ENCODE data around the gene KCNIP4. TPM values are rescaled to one million over a fixed set of nuclear protein-coding genes. Genes with fewer than 3 reads are reported as not detected.
"Not testable (repeated sequence)": the region's sequence is repeated elsewhere in the genome, so short reads cannot be mapped to it uniquely, and the experiment has no call there.

Gene KCNIP4
- total RNA-seq, 1 experiment from 2014 or later, result not detected

GRCh38 chr4:20764366-20764992 lies 1184.1 kb downstream of the KCNIP4 start:
- Histone ChIP-seq H3K4me1 (replicated peaks) (no peaks in the 10 kb centered on the region), H3K9me3 (replicated peaks) (no peaks in the 10 kb centered on the region), H3K4me3 (no peak overlapping the region), H3K27me3 (replicated peaks) (no peaks in the 10 kb centered on the region), H3K27ac (no peak overlapping the region), H3K36me3 (no peaks in the 10 kb centered on the region)
- DNase-seq (ENCODE audit: low read depth in 1 of 2, low spot score in 2 of 2), result no peak

GRCh38 chr4:20761826-20762225 lies 1186.7 kb downstream of the KCNIP4 start:
- H3K4me3 ChIP-seq, result no peak overlapping the region
- no peak for DNase-seq (ENCODE audit: low read depth in 1 of 2, low spot score in 2 of 2)
- H3K9me3 ChIP-seq (replicated peaks), result no peaks in the 10 kb centered on the region
- no peaks in the 10 kb centered on the region for H3K4me1 ChIP-seq (replicated peaks)
- H3K27ac ChIP-seq, result no peak overlapping the region
- no peaks in the 10 kb centered on the region for H3K27me3 ChIP-seq (replicated peaks)
- no peaks in the 10 kb centered on the region for H3K36me3 ChIP-seq

- H3K4me3 ChIP-seq, result no peak overlapping the region
- H3K4me1 ChIP-seq (replicated peaks), result no peaks in the 10 kb centered on the region
- no peak overlapping the region for H3K27ac ChIP-seq
- H3K27me3 ChIP-seq (replicated peaks), result no peaks in the 10 kb centered on the region
- DNase-seq (ENCODE audit: low read depth in 1 of 2, low spot score in 2 of 2), result no peak
- no peaks in the 10 kb centered on the region for H3K36me3 ChIP-seq
- H3K9me3 ChIP-seq (replicated peaks), result no peaks in the 10 kb centered on the region
Measured at GRCh38 chr4:20761382-20761781, 1187.2 kb downstream of the KCNIP4 start.

GRCh38 chr4:20760053-20760452 lies 1188.5 kb downstream of the KCNIP4 start:
- no peaks in the 10 kb centered on the region for H3K9me3 ChIP-seq (replicated peaks)
- no peak for DNase-seq (ENCODE audit: low read depth in 1 of 2, low spot score in 2 of 2)
- H3K4me1 ChIP-seq (replicated peaks), result no peaks in the 10 kb centered on the region
- H3K27me3 ChIP-seq (replicated peaks), result no peaks in the 10 kb centered on the region
- H3K36me3 ChIP-seq, result no peaks in the 10 kb centered on the region
- no peak overlapping the region for H3K4me3 ChIP-seq
- no peak overlapping the region for H3K27ac ChIP-seq

GRCh38 chr4:20754036-20754435 lies 1194.5 kb downstream of the KCNIP4 start:
- Histone ChIP-seq H3K4me1 (replicated peaks) (no peaks in the 10 kb centered on the region), H3K27ac (no peak overlapping the region), H3K4me3 (no peak overlapping the region), H3K9me3 (replicated peaks) (no peaks in the 10 kb centered on the region), H3K27me3 (replicated peaks) (no peaks in the 10 kb centered on the region), H3K36me3 (no peaks in the 10 kb centered on the region)
- no peak for DNase-seq (ENCODE audit: low read depth in 1 of 2, low spot score in 2 of 2)

GRCh38 chr4:20752641-20753040 lies 1195.9 kb downstream of the KCNIP4 start:
- Histone ChIP-seq H3K4me3 (no peak overlapping the region), H3K4me1 (replicated peaks) (no peaks in the 10 kb centered on the region), H3K9me3 (replicated peaks) (no peaks in the 10 kb centered on the region), H3K27me3 (replicated peaks) (no peaks in the 10 kb centered on the region), H3K36me3 (no peaks in the 10 kb centered on the region), H3K27ac (no peak overlapping the region)
- DNase-seq (ENCODE audit: low read depth in 1 of 2, low spot score in 2 of 2), result no peak

GRCh38 chr4:20746000-20746399 lies 1202.6 kb downstream of the KCNIP4 start:
- not testable (repeated sequence) for H3K4me1 ChIP-seq (replicated peaks); DNase-seq (ENCODE audit: low read depth in 1 of 2, low spot score in 2 of 2); H3K9me3 ChIP-seq (replicated peaks); H3K27ac ChIP-seq; H3K4me3 ChIP-seq; H3K27me3 ChIP-seq (replicated peaks); H3K36me3 ChIP-seq

- no peak overlapping the region for H3K4me3 ChIP-seq
- H3K9me3 ChIP-seq (replicated peaks), result no peaks in the 10 kb centered on the region
- no peaks in the 10 kb centered on the region for H3K4me1 ChIP-seq (replicated peaks)
- no peaks in the 10 kb centered on the region for H3K27me3 ChIP-seq (replicated peaks)
- DNase-seq (ENCODE audit: low read depth in 1 of 2, low spot score in 2 of 2), result no peak
- H3K27ac ChIP-seq, result no peak overlapping the region
- no peaks in the 10 kb centered on the region for H3K36me3 ChIP-seq
Measured at GRCh38 chr4:20735931-20736330, 1212.6 kb downstream of the KCNIP4 start.

- no peaks in the 10 kb centered on the region for H3K36me3 ChIP-seq
- H3K27ac ChIP-seq, result no peak overlapping the region
Measured at GRCh38 chr4:20724915-20725314, 1223.7 kb downstream of the KCNIP4 start.

GRCh38 chr4:20723463-20723862 lies 1225.1 kb downstream of the KCNIP4 start:
- Histone ChIP-seq H3K27me3 (replicated peaks) (no peaks in the 10 kb centered on the region), H3K27ac (no peak overlapping the region), H3K9me3 (replicated peaks) (no peaks in the 10 kb centered on the region), H3K4me1 (replicated peaks) (no peaks in the 10 kb centered on the region), H3K4me3 (no peak overlapping the region), H3K36me3 (no peaks in the 10 kb centered on the region)
- DNase-seq (ENCODE audit: low read depth in 1 of 2, low spot score in 2 of 2), result no peak

More at GRCh38 chr4:20724915-20725314, 1223.7 kb downstream of the KCNIP4 start:
- H3K4me3 ChIP-seq, result no peak overlapping the region
- DNase-seq (ENCODE audit: low read depth in 1 of 2, low spot score in 2 of 2), result no peak
- no peaks in the 10 kb centered on the region for H3K27me3 ChIP-seq (replicated peaks)
- no peaks in the 10 kb centered on the region for H3K9me3 ChIP-seq (replicated peaks)
- H3K4me1 ChIP-seq (replicated peaks), result no peaks in the 10 kb centered on the region

- H3K27me3 ChIP-seq (replicated peaks), result no peaks in the 10 kb centered on the region
- H3K27ac ChIP-seq, result no peak overlapping the region
- no peak for DNase-seq (ENCODE audit: low read depth in 1 of 2, low spot score in 2 of 2)
Measured at GRCh38 chr4:20723019-20723418, 1225.6 kb downstream of the KCNIP4 start.

GRCh38 chr4:20711335-20711734 lies 1237.2 kb downstream of the KCNIP4 start:
- no peak for DNase-seq (ENCODE audit: low read depth in 1 of 2, low spot score in 2 of 2)
- H3K4me3 ChIP-seq, result no peak overlapping the region
- no peaks in the 10 kb centered on the region for H3K9me3 ChIP-seq (replicated peaks)
- no peak overlapping the region for H3K27ac ChIP-seq
- no peaks in the 10 kb centered on the region for H3K27me3 ChIP-seq (replicated peaks)
- no peaks in the 10 kb centered on the region for H3K4me1 ChIP-seq (replicated peaks)
- H3K36me3 ChIP-seq, result no peaks in the 10 kb centered on the region

More at GRCh38 chr4:20723019-20723418, 1225.6 kb downstream of the KCNIP4 start:
- H3K4me1 ChIP-seq (replicated peaks), result no peaks in the 10 kb centered on the region
- no peak overlapping the region for H3K4me3 ChIP-seq
- H3K36me3 ChIP-seq, result no peaks in the 10 kb centered on the region
- no peaks in the 10 kb centered on the region for H3K9me3 ChIP-seq (replicated peaks)

- Histone ChIP-seq H3K9me3 (replicated peaks) (no peaks in the 10 kb centered on the region), H3K27ac (peak within 1 kb of the TSS; percentile 51), H3K27me3 (replicated peaks) (no peaks in the 10 kb centered on the region), H3K4me3 (peak within 1 kb of the TSS; percentile 69), H3K4me1 (replicated peaks) (no peaks in the 10 kb centered on the region), H3K36me3 (no peaks in the 10 kb centered on the region)
- DNase-seq (ENCODE audit: low read depth in 1 of 2, low spot score in 2 of 2), result peak; percentile 74 to 81
Measured at GRCh38 chr4:20700007-20700761, 1248.4 kb downstream of the KCNIP4 start, which contains the start of gene PACRGL. Gene PACRGL, plus strand, starts transcription at chr4:20700458. Its CDS starts 4,024 bp downstream, at chr4:20704482.

- no peak overlapping the region for H3K27ac ChIP-seq
- no peak for DNase-seq (ENCODE audit: low read depth in 1 of 2, low spot score in 2 of 2)
- no peaks in the 10 kb centered on the region for H3K9me3 ChIP-seq (replicated peaks)
- no peaks in the 10 kb centered on the region for H3K27me3 ChIP-seq (replicated peaks)
- H3K36me3 ChIP-seq, result no peaks in the 10 kb centered on the region
- no peak overlapping the region for H3K4me3 ChIP-seq
- H3K4me1 ChIP-seq (replicated peaks), result no peaks in the 10 kb centered on the region
Measured at GRCh38 chr4:20698820-20699219, 1249.8 kb downstream of the KCNIP4 start.
